Mesodermal cell (in vitro differentiated cells): ENCODE results near the gene TNFRSF4.

Experiments used
- H3K27ac ChIP-seq: 2 replicates; pipeline ENCODE4 v1.7.0; 2013; ENCODE audit warnings: mild to moderate bottlenecking, low read depth, low read length, moderate library complexity; ENCODE audit not compliant: severe bottlenecking
- H3K36me3 ChIP-seq: 2 replicates; pipeline ENCODE4 v1.7.1; 2013; ENCODE audit warnings: mild to moderate bottlenecking, low read length, moderate library complexity; ENCODE audit not compliant: control insufficient read depth, insufficient read depth
- H3K4me1 ChIP-seq: one replicate; pipeline ENCODE4 v1.7.1; 2013; ENCODE audit warnings: mild to moderate bottlenecking, low read length; ENCODE audit not compliant: insufficient read depth, control insufficient read depth, poor library complexity, severe bottlenecking
- H3K4me3 ChIP-seq: 2 replicates; pipeline ENCODE4 v1.7.0; 2013; ENCODE audit warnings: low read length, control low read depth, mild to moderate bottlenecking; ENCODE audit not compliant: insufficient read depth, poor library complexity, severe bottlenecking; ENCODE audit errors: extremely low read depth
- H3K9me3 ChIP-seq: 2 replicates; pipeline ENCODE4 v1.7.1; 2013; ENCODE audit warnings: mild to moderate bottlenecking, low read length, moderate library complexity; ENCODE audit not compliant: control insufficient read depth
- WGBS, 2 experiments: methylation state at CpG; one replicate each; pipeline ENCODE4 v1.1.5; 2013; ENCODE audit warnings: missing lambda C conversion rate in 2 of 2; ENCODE audit not compliant: insufficient coverage in 2 of 2; 5-methylcytosine and 5-hydroxymethylcytosine counted together

Gene TNFRSF4

GRCh38 chr1:1223321-1223720, 9.4 kb upstream of the TNFRSF4 start:
- Histone ChIP-seq H3K27ac (no peak overlapping the region), H3K4me1 (no peaks in the 10 kb centered on the region), H3K9me3 (no peaks in the 10 kb centered on the region), H3K36me3 (peaks cover 72% of the 10 kb centered on the region), H3K4me3 (no peak overlapping the region)
- WGBS, 2 experiments, result 98 to 99% methylated on average over 13 to 15 of the region's 15 CpGs

GRCh38 chr1:1222575-1223225, 8.7 kb upstream of the TNFRSF4 start:
- no peaks in the 10 kb centered on the region for H3K4me1 ChIP-seq
- no peaks in the 10 kb centered on the region for H3K9me3 ChIP-seq
- no peak overlapping the region for H3K4me3 ChIP-seq
- no peak overlapping the region for H3K27ac ChIP-seq
- WGBS, 2 experiments, result 96 to 97% methylated on average over 44 of the region's 44 CpGs
- H3K36me3 ChIP-seq, result peaks cover 72% of the 10 kb centered on the region

DNA sequence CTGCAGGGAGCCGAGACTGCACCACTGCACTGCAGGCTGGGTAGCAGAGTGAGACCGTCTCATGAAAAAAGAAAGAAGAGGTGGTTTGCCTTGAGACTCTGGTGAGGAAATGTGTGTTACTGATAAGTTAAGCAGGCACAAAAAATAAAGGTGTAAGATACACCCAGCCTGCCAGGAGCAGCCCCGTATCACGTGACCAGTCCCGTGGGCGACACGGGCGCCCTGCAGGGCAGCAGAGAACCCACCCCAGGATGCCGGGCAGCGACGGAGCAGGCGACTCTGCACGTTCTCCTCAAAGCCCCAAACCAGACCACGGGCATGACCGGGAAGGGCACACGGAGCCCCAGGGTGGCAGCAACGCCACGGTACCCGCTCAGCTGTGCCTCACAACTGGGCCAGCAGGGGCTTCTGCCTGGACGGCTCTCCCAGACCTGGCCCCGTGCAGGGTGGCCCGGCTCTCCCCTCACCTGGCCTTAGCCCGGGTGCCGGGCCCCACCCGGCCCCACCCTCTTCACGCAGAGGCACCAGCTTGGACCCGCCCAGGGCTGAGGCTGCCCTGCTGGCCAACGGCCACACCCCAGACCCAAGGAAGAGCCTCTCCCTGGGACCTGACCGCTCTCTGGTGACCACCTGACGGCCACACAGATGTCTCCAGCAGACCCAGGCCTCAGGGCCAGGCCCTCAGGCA, 8.1 kb upstream of the TNFRSF4 start:
- Histone ChIP-seq H3K9me3 (no peaks in the 10 kb centered on the region), H3K4me1 (no peaks in the 10 kb centered on the region), H3K4me3 (no peak overlapping the region), H3K36me3 (peaks cover 73% of the 10 kb centered on the region), H3K27ac (no peak overlapping the region)
- WGBS, 2 experiments, result 95 to 96% methylated on average over 29 to 30 of the region's 30 CpGs

DNA sequence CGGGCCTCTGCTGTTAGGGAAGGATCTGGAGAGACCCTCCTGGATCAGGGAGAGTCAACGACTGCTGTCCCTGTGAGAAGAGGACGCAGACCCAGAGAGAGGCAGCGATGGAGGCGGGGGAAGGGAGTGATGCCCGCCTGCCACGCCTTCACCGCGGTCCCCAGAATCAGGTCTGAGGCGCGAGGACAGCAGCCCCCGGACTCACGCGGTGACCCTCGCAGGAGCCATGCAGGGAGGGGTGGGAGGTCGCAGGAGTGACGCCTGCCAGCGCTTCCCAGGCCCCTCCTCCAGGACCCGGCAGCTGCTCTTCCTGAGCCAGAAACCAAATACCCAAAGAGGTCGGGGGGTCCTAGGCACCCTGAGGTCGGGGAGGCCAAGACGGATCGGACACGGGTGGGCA, 6.2 kb upstream of the TNFRSF4 start:
- no peak overlapping the region for H3K27ac ChIP-seq
- 96 to 97% methylated on average over 24 of the region's 24 CpGs for WGBS, 2 experiments

DNA sequence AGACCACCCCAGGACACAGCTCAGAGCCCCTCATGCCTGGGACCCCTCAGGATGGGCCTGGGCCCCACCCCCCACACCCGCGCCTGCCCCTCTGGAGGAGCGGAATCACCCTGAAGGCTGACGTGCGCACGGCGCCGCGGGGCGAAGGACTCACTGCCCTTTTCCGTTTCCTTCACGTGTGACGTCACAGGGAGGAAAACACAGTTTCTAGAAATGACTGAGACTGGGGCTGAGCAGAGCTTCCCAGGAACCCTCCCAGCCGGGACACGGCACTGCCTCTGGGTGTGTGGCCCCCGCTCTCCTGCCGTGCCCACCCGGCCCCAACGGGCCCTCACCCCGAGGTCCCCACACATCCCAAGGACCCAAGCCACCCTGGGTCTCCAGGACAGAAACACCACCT, 5.4 kb upstream of the TNFRSF4 start:
- Histone ChIP-seq H3K4me3 (no peak overlapping the region), H3K36me3 (peaks cover 56% of the 10 kb centered on the region), H3K27ac (no peak overlapping the region), H3K9me3 (no peaks in the 10 kb centered on the region), H3K4me1 (no peaks in the 10 kb centered on the region)
- 96 to 98% methylated on average over 16 to 20 of the region's 20 CpGs for WGBS, 2 experiments

More for the DNA sequence above, 6.2 kb upstream of the TNFRSF4 start:
- peaks cover 64% of the 10 kb centered on the region for H3K36me3 ChIP-seq
- no peaks in the 10 kb centered on the region for H3K9me3 ChIP-seq
- H3K4me1 ChIP-seq, result no peaks in the 10 kb centered on the region
- H3K4me3 ChIP-seq, result no peak overlapping the region

- WGBS, 2 experiments, result 93 to 94% methylated on average over 34 to 36 of the region's 36 CpGs
- Histone ChIP-seq H3K9me3 (no peaks in the 10 kb centered on the region), H3K27ac (no peak overlapping the region), H3K36me3 (peaks cover 56% of the 10 kb centered on the region), H3K4me1 (no peaks in the 10 kb centered on the region), H3K4me3 (no peak overlapping the region)
These were observed 4.7 kb upstream of the TNFRSF4 start for GRCh38 chr1:1218524-1219200.

DNA sequence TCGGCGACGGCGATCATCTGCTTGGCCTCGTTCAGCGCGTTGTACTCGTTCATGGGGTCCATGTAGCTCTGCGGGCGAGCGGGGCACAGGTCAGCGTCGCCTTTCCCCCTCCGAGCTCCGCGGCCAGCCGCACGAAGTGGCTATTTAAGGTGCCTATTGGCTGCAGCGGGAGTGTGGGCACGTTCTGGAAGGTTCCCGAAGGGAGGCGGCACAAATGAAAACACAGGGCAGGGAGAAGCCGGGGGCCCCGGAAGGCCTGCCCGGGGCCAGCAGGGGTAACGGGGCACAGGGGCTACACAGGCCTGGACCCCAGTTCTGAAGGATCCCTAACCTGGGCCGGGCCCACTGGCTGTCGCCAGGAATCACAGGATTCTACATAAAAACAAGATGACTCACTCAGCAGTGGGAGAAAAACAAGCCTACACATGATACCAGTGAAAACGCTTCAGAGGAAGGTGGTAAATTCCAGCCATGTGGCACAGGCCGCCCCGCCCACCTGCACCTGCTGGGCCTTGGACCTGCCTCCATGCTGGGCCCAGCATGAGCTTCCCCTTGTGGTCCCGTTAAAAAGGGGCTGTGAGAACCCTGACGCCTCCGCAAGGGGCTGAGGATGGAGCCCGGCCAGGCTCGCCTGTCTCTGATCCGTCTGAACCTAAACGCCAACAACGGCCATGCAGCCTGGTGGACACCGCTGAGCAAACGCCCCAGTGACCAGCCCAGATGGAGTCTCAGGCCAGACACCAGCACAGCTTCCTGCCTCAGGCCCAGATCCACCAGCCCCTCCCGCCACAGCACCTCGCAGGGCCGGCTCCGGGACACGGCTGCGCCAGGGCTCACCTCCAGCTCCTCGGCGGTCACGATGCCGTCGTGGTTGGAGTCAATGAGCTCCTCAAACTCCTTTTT, 3.9 kb upstream of the TNFRSF4 start:
- no peak overlapping the region for H3K4me3 ChIP-seq
- peaks cover 49% of the 10 kb centered on the region for H3K36me3 ChIP-seq
- H3K4me1 ChIP-seq, result no peaks in the 10 kb centered on the region
- 93 to 94% methylated on average over 46 to 52 of the region's 52 CpGs for WGBS, 2 experiments
- no peaks in the 10 kb centered on the region for H3K9me3 ChIP-seq
- H3K27ac ChIP-seq, result no peak overlapping the region

GRCh38 chr1:1216770-1217620, 3.0 kb upstream of the TNFRSF4 start:
- no peak overlapping the region for H3K27ac ChIP-seq
- H3K9me3 ChIP-seq, result no peaks in the 10 kb centered on the region
- H3K4me1 ChIP-seq, result no peaks in the 10 kb centered on the region
- H3K4me3 ChIP-seq, result no peak overlapping the region
- H3K36me3 ChIP-seq, result peaks cover 42% of the 10 kb centered on the region
- WGBS, 2 experiments, result 96 to 97% methylated on average over 70 of the region's 74 CpGs

GRCh38 chr1:1215881-1216605, 2.1 kb upstream of the TNFRSF4 start:
- Histone ChIP-seq H3K9me3 (no peaks in the 10 kb centered on the region), H3K4me3 (no peak overlapping the region), H3K36me3 (peaks cover 32% of the 10 kb centered on the region), H3K4me1 (no peaks in the 10 kb centered on the region), H3K27ac (no peak overlapping the region)
- WGBS, 2 experiments, result 95 to 97% methylated on average over 17 of the region's 21 CpGs
